HepG2 (cell line): ENCODE data around the gene ZNF234. TPM values are rescaled to one million over a fixed set of nuclear protein-coding genes. Genes with fewer than 3 reads are reported as not detected.

Experiments
- ARID2 ChIP-seq: sonication (generic); formaldehyde crosslinking; IDR thresholded peaks from 2 replicates; pipeline ENCODE4 v1.8.1; 2022; ENCODE audit warnings: mild to moderate bottlenecking, missing genetic modification reagents, borderline replicate concordance
- EED ChIP-seq: sonication (generic); formaldehyde crosslinking; IDR thresholded peaks from 2 replicates; pipeline ENCODE4 v1.5.0; 2020; ENCODE audit warnings: mild to moderate bottlenecking, missing genetic modification reagents
- EHMT2 ChIP-seq: fragments of 200-600 bp; sonication (generic); IDR thresholded peaks from 2 replicates; pipeline ENCODE4 v1.7.0; 2017; ENCODE audit warnings: antibody characterized with exemption, low read depth, low read length, borderline replicate concordance
- GPBP1L1 ChIP-seq: sonication (generic); formaldehyde crosslinking; IDR thresholded peaks from 2 replicates; pipeline ENCODE4 v1.5.0; 2020; ENCODE audit warnings: mild to moderate bottlenecking, missing genetic modification reagents
- GPN1 ChIP-seq: sonication (generic); formaldehyde crosslinking; IDR thresholded peaks from 2 replicates; pipeline ENCODE4 v1.5.1; 2020; ENCODE audit warnings: missing genetic modification reagents, borderline replicate concordance
- GZF1 ChIP-seq: sonication (generic); formaldehyde crosslinking; IDR thresholded peaks from 2 replicates; pipeline ENCODE4 v1.5.1; 2020; ENCODE audit warnings: mild to moderate bottlenecking, missing genetic modification reagents
- HCFC1 ChIP-seq: fragments of 150-350 bp; IDR thresholded peaks from 2 replicates; pipeline ENCODE4 v1.6.1; 2014; ENCODE audit warnings: low read depth, low read length
- KDM5B ChIP-seq: sonication (generic); formaldehyde crosslinking; IDR thresholded peaks from 2 replicates; pipeline ENCODE4 v1.4.0; 2020; ENCODE audit warnings: missing genetic modification reagents, mild to moderate bottlenecking, borderline replicate concordance
- MAF1 ChIP-seq: sonication (generic); formaldehyde crosslinking; IDR thresholded peaks from 2 replicates; pipeline ENCODE4 v1.5.0; 2020; ENCODE audit warnings: missing genetic modification reagents, borderline replicate concordance
- PAF1 ChIP-seq: IDR thresholded peaks from 2 replicates; pipeline ENCODE4 v1.6.1; 2016; ENCODE audit warnings: missing genetic modification reagents, missing compliant biosample characterization
- SNAPC4 ChIP-seq: sonication (generic); formaldehyde crosslinking; IDR thresholded peaks from 2 replicates; pipeline ENCODE4 v1.4.0; 2020; ENCODE audit warnings: mild to moderate bottlenecking, missing genetic modification reagents
- SNRNP70 ChIP-seq: fragments of 200-400 bp; formaldehyde crosslinking; IDR thresholded peaks from 2 replicates; pipeline ENCODE4 v1.6.1; 2017; ENCODE audit warnings: mild to moderate bottlenecking, low read depth, low read length, moderate library complexity
- TARDBP ChIP-seq: sonication (generic); formaldehyde crosslinking; IDR thresholded peaks from 2 replicates; pipeline ENCODE4 v1.8.0; 2022; ENCODE audit warnings: mild to moderate bottlenecking, missing genetic modification reagents
- USF2 ChIP-seq, 2 experiments: sonication (generic) in 1 of 2; formaldehyde crosslinking in 1 of 2; IDR thresholded peaks; 2 replicates each; pipeline versions ENCODE4 v1.5.1 to v1.6.1; 2011 to 2020; ENCODE audit warnings: borderline replicate concordance in 1 of 2, low read depth in 1 of 2, low read length in 1 of 2, mild to moderate bottlenecking in 1 of 2, missing genetic modification reagents in 1 of 2, moderate library complexity in 1 of 2
- ZC3H4 ChIP-seq: sonication (generic); formaldehyde crosslinking; IDR thresholded peaks from 2 replicates; pipeline ENCODE4 v1.4.0; 2020; ENCODE audit warnings: missing genetic modification reagents, borderline replicate concordance
- ZNF207 ChIP-seq: fragments of 450-650 bp; IDR thresholded peaks from 2 replicates; pipeline ENCODE4 v1.6.1; 2016; ENCODE audit warnings: antibody characterized with exemption, borderline replicate concordance
- ZNF253 ChIP-seq: sonication (generic); formaldehyde crosslinking; IDR thresholded peaks from 2 replicates; pipeline ENCODE4 v1.8.0; 2022; ENCODE audit warnings: mild to moderate bottlenecking, missing genetic modification reagents, borderline replicate concordance
- ZNF350 ChIP-seq: sonication (generic); formaldehyde crosslinking; IDR thresholded peaks from 2 replicates; pipeline ENCODE4 v1.4.0; 2020; ENCODE audit warnings: mild to moderate bottlenecking, low read depth, missing genetic modification reagents, borderline replicate concordance
- ZNF430 ChIP-seq: sonication (generic); formaldehyde crosslinking; IDR thresholded peaks from 2 replicates; pipeline ENCODE4 v1.9.0; 2021; ENCODE audit warnings: mild to moderate bottlenecking, missing genetic modification reagents
- ZNF652 ChIP-seq: IDR thresholded peaks from 2 replicates; pipeline ENCODE4 v1.6.1; 2016; ENCODE audit warnings: low read depth, borderline replicate concordance
- ZNF720 ChIP-seq: sonication (generic); formaldehyde crosslinking; IDR thresholded peaks from 2 replicates; pipeline ENCODE4 v1.4.0; 2020; ENCODE audit warnings: missing genetic modification reagents
- polyA plus RNA-seq, 8 experiments: library from polyadenylated mRNA; depleted of rRNA in 3 of 8; stranded (reverse) in 7 of 8; unstranded in 1 of 8; fragments of >200 nt; fragmentation: Illumina TruSeq in 4 of 8; extraction: Trizol in 4 of 8; gene quantifications; 2 replicates each; pipeline versions ENCODE4 v1.2.1 to v1.2.3, GENCODE V29; 2011 to 2016; ENCODE audit warnings: low read depth in 4 of 8, missing spikeins in 1 of 8, mixed read lengths in 1 of 8; ENCODE audit not compliant: insufficient read depth in 1 of 8
- total RNA-seq, 5 experiments: library from RNA; depleted of rRNA; stranded (reverse); fragments of >200 nt; fragmentation: Illumina TruSeq; extraction: Trizol; gene quantifications; 2 replicates each; pipeline ENCODE4 v1.2.3, GENCODE V29; 2016; ENCODE audit warnings: low read depth in 1 of 5

Gene ZNF234
- total and polyA plus RNA-seq, 2 of the 13 experiments (the other 11 are each of a cell fraction or from before 2014, with no cell fraction given) = 3.5 to 11.2 TPM

- no peak for TF ChIP-seq USF2 (IDR thresholded peaks at IDR 0.05; ENCODE audit: low read depth, low read length)
- no peak for TF ChIP-seq USF2 (CRISPR knock-in tag; IDR thresholded peaks at IDR 0.05; ENCODE audit: borderline replicate concordance)
- TF ChIP-seq GPN1 = no peak
- no peak for TF ChIP-seq ARID2
- peak; percentile 97 for TF ChIP-seq HCFC1
- no peak for TF ChIP-seq GZF1
- no peak for TF ChIP-seq ZNF207
- TF ChIP-seq TARDBP (CRISPR knock-in tag) = peak; percentile 51
- no peak for TF ChIP-seq ZNF253 (CRISPR knock-in tag)
- no peak for TF ChIP-seq SNRNP70
- 0 out of 2 replicates have a peak, but pooled peaks have one; percentile 44 for TF ChIP-seq MAF1 (CRISPR knock-in tag)
- TF ChIP-seq KDM5B (CRISPR knock-in tag) = peak; percentile 52; the same call in 1 of the 2 replicates
- TF ChIP-seq EED = no peak
- no peak for TF ChIP-seq ZC3H4 (CRISPR knock-in tag)
- peak; percentile 41; the same call in 1 of the 2 replicates for TF ChIP-seq EHMT2
- peak; percentile 53 for TF ChIP-seq ZNF430 (CRISPR knock-in tag)
- no peak for TF ChIP-seq PAF1 (CRISPR knock-in tag)
- peak; percentile 75; the same call in 1 of the 2 replicates for TF ChIP-seq ZNF350 (CRISPR knock-in tag)
- TF ChIP-seq ZNF720 (CRISPR knock-in tag) = no peak
- no peak for TF ChIP-seq GPBP1L1 (CRISPR knock-in tag)
- no peak for TF ChIP-seq ZNF652
- no peak for TF ChIP-seq SNAPC4 (CRISPR knock-in tag)
Observed at GRCh38 chr19:44164673-44165512, 23.5 kb downstream of the ZNF234 start, which contains the start of gene ZNF226 (continued).
